Brain pericyte (primary cell): Measurements from ENCODE around the gene TST.
A peak's percentile ranks its signal among the peaks of the same experiment; 100 is the strongest.

ENCODE experiments used
- DNase-seq: peaks from one replicate; pipeline ENCODE4 v3.0.0-alpha.2; 2012; ENCODE audit warnings: low read depth, low spot score

The TST gene

DNA sequence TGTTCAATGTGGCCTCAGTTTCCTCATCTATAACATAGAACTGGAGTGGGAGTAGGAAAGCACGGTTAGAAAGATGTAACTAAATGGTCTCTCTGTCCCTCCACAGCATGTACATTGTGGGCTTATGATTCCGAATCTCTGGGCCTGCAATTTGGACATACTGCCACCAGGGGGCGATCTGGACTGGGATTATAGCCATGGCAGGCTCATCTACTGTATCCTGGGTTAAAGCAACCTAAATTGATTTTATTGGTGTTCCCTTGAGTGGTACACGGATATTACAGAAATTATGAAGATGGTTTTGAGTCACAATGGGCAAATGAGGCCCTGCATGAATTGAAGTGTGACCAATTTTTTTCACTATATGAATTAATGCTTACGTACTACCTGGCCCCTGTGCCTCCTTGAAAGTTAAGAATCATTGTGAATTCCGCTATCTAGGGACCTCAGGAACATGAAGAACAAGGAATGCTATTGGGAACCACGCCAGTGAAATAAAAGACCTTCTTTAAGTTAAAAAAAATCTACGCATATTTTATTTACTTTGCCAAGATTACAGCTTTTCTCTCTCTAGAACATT lies 32.9 kb downstream of the TST start:
- DNase-seq = no peak

DNA sequence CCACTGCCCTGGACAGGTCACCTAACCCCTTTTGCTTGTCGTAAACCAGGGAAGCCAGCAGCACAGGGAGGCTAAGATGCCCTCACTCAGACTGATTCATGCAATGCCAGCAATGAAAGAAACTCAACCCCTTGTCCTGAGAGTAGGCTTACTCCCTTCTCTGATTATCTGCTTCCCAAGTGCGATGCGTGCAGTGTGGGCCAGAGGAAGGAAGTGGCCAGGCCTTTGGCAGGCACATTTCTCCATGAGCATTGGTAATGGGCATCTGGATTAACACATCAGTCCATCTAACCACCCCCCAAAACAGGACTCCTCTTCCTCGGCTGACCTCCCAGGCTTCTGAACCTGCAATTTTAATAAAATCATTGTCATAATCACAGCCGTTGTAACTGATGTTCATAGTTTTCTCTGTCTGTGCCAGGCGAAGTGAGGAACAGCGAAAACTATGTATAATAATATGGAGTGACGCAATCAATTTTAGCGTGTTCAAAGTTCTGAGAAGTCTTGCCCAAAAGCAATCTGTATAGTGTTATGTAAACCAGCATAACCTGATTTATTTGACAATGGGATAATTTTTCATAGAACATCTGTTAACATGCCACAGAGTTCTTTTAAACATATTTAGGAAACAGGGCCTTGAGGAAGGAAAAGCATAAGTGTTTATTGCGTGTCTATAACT lies 33.9 kb downstream of the TST start:
- DNase-seq = no peak

DNA sequence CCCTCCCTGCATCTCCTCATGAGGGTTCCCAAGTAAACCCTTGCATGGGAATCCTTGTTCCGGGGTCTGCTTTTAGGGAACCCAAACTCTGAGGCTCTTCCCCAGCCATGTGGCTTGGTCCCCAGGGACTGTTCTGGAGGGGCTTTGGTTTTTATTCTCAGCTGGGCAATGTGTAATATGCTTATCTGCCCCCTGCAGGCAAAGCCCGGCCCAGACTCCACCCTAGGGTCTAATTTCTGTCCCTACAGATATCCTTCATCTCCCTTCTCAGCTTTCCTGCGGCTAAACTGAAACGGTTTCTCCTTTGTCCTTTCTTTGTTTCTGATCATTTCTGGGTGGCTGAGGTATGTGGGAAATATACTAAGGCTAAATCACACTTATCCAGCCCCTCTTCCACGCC lies 37.1 kb downstream of the TST start:
- DNase-seq = no peak

DNA sequence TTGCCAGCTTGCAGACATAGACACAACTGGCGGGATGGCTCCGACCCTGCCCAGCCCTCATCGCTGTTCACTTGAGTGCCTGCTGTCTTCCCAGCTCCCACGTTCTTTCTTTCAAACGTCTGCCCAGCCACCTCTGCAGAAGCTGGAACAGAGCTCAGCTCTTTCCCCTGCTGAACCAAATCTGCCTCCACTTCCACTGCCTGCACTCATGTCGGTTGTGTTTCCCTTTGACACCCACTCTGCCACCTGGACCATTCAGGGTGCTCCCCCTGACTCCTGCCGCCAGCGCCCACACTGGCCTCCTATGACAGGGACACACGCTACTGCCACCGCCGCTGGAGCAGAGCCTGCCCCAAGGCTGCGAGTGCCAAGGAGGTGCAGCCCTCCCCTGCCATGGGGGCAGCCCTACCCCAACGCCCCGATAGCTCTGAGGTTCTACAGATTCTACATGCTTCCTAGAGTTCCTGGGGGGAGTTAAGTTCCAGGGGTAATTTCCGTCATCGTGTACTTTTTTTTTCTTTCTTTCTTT lies 37.9 kb downstream of the TST start:
- DNase-seq = no peak

DNA sequence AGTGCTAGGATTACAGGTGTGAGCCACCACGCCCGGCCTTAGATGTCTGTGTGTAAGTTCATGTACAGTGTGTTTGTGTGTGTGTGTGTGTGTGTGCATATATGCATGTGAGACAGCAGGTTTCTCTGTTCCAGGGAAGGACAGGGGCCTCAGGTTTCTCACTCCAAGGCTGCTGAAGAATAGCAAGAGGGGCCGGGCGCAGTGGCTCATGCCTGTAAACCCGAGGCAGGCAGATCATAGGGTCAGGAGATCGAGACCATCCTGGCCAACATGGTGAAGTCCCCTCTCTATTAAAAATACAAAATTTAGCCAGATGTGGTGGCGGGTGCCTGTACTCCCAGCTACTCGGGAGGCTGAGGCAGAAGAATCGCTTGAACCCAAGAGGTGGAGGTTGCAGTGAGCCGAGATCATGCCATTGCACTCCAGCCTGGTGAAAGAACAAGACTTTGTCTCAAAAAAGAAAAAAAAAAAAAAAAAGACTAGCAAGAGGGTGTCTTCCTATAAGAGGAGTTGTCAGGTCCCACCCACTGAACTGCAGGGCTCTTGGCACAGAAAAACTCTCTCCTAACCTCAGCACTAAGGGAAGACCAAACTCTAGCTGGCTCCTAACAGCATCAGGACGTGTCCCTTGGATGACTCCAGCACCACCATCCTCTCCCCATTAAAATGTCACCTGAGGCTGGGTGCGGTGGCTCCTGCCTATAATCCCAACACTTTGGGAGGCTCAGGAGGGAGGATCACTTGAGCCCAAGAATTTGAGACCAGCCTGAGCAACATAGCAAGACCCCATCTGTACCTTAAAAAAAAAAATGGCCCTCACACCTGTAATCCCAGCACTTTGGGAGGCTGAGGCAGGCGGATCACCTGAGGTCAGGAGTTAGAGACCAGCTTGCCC lies 40.0 kb downstream of the TST start:
- no peak for DNase-seq

DNA sequence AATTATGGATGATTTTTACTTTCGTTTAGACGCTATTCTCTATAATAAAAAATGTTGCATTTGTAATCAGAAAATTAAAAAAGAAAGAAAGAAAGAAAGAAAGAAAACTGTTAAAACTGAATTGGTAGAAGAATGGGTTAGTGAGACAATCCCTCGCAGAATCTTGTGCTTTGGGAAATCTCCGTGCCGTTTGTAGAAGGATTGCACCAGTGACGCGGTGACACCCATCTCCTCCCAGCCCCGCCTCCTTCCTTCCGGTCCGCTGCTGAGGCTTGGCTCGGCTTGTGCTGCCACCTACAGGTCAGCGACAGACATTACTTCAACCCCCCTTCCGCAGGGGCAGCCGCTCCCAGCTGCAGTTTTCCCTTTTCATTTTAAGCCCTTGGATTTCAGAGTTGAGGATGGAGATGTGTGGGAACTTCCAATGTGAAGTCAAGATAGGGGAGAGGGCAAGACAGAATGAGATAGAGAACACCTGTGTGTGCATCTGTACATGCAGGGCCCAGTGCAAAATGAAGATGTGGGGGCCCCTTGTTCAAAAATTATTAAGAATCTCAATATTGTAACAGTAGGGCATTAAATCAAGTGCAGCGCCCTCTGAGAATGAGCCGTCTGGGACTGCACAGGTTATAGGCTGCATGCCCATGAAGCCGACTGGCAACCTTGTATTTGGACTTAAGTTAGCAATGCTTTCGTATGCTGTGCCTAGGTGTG lies 41.1 kb downstream of the TST start:
- peak; percentile 41 for DNase-seq

DNA sequence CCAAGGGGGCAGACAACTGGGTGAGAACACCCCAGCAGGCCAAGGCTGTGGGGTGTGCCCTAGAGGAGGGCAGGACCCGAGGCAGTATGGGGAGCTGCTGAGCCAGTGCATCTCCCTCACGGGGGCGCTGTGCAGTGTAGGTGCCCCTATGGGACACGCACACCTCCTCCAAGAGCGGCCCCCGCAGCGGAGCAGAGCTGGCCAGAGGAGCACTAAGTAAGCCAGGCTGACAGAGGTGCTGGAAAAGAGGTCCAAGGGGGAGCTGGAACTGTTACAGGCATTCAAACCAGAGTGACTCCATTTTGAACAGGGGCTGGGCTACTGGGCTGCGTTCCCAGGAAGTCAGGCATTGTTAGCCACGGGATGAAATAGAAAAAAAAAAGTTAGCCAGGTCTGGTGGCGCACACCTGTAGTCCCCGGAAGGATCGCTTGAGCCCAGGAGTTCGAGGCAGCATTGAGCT lies 41.8 kb downstream of the TST start:
- DNase-seq = no peak

DNA sequence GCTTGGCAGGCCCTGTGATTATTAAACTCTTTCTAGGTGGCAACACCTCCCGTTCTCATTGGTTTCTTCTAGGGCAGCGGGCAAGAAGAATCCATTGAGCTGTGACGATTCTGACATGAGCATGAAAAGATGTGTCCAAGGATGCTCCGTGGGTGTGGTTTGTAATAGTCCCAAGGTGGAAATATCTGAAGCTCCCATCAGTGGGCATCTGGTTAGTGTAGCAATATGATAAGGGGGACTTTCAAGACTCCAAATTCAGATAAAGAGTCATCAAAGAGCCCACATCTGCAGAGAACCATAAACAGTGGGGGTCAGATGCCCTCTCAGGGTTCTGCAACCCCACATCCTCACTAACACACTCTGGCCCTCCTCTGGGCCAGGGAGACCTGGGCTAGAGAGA lies 42.6 kb downstream of the TST start:
- no peak for DNase-seq

DNA sequence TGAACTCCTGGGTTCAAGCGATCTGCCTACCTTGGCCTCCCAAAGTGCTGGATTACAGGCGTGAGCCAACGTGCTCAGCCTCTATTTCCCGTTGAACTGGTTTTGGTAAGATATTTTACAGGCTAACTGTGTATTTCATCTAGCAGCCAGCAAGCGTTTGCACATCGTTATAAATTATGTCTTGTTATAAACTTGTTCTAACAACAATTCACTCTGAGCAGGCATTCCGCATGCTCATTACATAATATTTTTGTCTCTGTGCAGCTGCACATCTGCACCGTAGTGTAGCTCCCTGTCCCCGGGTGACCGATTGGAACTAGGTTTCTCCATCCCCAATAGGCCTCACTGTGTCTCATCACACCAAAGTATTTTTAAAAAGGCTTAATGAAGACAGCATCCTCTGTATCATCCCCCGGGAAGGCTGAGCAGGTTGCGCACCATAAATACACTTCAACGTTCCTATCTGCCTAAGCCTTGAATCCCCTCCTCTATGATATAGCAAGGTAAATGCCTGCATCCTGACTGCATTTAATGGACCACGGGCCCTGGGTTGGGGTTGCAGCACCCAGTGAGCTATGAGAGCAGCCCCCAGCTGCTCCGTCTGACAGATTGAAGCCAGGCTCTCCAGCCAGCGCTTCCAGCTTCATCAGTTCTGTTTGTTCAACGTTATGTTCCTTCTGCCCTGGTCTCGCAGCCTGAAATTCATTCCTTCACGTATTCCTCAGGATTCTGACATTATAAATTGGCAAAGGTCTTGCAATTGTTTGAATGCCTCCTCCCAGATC lies 47.7 kb downstream of the TST start:
- no peak for DNase-seq

DNA sequence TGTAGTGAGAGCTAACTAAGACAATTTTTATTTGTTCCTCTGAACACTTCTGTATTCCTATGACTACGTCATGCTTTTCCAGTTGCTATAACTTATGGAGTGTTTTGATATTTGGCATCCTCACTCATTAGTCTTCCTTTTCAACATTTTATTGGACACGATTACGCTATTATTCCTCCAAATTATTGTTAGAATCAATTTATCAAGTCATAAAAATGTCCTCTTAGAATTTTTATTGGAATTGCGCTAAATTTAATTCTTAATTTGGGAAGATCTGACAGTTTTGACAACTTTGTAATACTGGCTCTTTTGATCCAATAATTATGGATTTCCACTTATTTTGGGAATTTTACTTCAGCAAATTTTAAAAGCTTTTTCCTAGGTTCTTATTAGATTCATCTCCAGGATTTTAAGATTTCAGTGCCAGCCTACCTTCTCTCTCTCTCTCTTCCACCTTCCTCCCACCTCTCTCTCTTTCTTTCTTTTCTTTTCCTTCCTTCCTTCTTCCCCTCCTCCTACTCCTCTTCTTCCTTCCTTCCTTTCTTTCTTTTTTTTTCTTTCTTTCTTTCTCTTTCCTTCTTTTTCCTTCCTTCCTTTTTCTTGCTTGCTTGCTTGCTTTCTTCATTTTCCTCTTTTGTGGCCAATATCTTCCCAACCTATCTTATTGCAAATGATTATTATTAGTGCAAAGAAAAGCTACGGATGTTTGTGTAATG lies 50.8 kb downstream of the TST start:
- no peak for DNase-seq

DNA sequence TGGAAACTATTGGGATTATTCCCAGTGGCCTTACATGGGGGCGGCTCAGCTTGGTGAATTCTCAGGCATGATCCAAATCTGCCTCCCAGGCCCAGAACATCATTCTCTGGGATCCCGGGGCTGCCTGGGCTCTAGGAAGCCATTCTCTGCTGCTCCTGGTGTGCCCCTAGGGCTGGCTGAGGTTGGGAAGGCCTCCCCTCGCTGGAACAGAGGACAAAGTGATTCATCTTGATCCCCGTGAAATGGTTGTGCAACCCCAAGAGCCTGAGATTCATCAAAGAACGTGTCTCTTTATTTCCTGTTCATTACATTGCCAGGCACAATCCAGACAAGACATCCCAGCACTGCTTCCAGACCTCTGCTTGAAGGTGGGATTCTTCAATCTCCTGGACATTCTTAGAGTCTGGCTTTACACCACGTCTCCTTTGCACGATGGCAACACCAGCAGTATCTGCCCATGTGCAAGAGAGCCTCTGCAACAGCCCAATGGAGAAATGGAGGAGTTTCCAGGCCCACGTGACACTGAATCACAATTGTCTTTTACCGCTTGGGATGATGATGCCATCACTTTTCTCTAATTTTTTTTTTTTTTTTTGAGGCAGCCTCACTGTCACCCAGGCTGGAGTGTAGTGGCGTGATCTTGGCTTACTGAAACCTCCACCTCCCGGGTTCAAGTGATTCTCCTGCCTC lies 52.3 kb downstream of the TST start:
- no peak for DNase-seq

DNA sequence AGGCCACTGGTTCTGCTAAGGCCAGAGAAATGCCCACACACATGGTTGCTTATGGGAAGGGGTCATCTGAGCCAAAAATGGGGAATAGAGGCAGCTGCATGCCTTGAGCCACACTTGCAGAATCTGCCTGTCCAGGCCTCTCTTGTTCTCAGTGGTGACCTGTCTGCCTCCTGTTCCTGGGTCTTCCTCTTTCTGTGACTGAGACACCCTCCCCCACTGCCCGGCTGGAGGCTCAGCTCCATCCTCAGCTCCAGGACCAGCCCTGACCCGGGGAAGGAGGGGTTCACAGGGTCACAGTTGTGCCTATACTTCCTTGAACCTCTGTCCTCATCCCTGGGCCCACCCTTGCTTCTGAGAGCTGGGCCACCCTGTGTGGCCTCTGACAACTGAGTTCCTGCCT lies 53.6 kb downstream of the TST start:
- DNase-seq = no peak

DNA sequence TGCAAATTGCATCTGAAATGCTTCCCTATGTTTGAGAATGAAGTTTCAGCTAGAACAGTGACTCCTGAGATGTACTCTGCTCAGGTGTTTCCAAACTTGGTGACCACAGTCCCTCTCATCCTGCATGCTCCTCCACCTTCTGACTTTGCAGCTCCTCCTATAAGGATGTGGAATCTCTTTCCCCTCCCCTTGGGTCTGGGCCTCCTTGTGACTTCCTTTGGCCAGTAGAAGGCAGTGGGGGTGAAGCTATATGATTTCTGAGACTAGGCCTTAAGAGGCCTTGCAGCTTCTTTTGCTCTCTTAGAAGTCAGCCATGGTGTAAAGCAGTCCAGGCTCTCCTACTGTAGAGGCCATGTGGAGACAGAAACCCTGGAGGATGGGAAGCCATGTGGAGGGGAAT lies 55.1 kb downstream of the TST start:
- no peak for DNase-seq

DNA sequence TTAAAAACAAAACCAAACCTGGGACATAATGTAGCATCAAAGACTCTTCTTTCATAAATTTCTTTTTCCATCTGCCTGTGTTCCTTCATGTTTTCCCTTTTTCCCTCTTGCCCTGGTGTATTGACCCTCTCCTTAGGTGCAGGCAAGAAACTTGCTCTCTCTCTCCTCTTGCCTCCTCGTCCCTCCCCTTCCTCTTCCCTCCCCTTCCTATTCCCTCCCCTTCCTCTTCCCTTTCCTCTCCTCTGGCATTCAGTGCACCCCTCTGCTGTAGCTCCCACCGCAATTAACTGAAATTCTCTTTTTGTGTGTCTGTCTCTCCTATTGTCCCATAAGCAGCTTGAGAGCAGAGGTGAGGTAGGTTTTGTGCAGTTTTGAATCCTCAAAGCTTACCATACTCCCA lies 55.9 kb downstream of the TST start:
- no peak for DNase-seq

DNA sequence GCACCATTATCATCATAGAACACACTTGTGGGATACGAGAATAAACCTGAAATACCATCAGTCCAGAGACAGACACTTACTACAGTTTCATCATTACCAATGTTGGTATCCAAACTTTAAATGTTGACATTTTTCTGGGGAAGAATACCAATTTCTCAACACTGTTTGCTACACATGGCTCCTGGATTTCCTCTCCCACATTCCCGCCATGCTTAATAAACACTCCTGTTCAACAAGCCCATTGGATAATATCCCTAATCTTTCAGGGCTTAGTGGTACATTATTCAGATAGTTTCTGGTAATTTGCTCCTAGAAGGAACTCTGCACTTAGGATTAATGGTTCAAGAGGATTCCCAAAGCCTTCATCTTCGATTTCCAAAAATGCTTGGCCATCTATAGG lies 57.6 kb downstream of the TST start:
- no peak for DNase-seq
